ENCODE results near the gene FOXN3. TPM values are rescaled to one million over a fixed set of nuclear protein-coding genes. Genes with fewer than 3 reads are reported as not detected.

Gene FOXN3
- total RNA-seq, 1 donor from 2014 or later = 40.7 TPM

GRCh38 chr14:89384636-89385035, 32.4 kb downstream of the FOXN3 start:
- DNase-seq (ENCODE audit: extremely low read depth, low read depth, low spot score) = no peak

GRCh38 chr14:89384023-89384422, 33.0 kb downstream of the FOXN3 start:
- DNase-seq (ENCODE audit: extremely low read depth, low read depth, low spot score) = no peak

GRCh38 chr14:89382901-89383845, 33.9 kb downstream of the FOXN3 start:
- DNase-seq (ENCODE audit: extremely low read depth, low read depth, low spot score) = no peak

GRCh38 chr14:89382487-89382886, 34.5 kb downstream of the FOXN3 start:
- DNase-seq (ENCODE audit: extremely low read depth, low read depth, low spot score) = no peak

GRCh38 chr14:89379891-89380820, 36.9 kb downstream of the FOXN3 start:
- DNase-seq (ENCODE audit: extremely low read depth, low read depth, low spot score) = no peak

- no peak for DNase-seq (ENCODE audit: extremely low read depth, low read depth, low spot score)
Observed at GRCh38 chr14:89379006-89379405, 38.0 kb downstream of the FOXN3 start.

- no peak for DNase-seq (ENCODE audit: extremely low read depth, low read depth, low spot score)
Observed at GRCh38 chr14:89378119-89378518, 38.9 kb downstream of the FOXN3 start.

GRCh38 chr14:89377544-89377943, 39.5 kb downstream of the FOXN3 start:
- no peak for DNase-seq (ENCODE audit: extremely low read depth, low read depth, low spot score)

GRCh38 chr14:89374908-89375307, 42.1 kb downstream of the FOXN3 start:
- DNase-seq (ENCODE audit: extremely low read depth, low read depth, low spot score) = no peak

- DNase-seq (ENCODE audit: extremely low read depth, low read depth, low spot score) = no peak
Observed at GRCh38 chr14:89373185-89373584, 43.8 kb downstream of the FOXN3 start.

- no peak for DNase-seq (ENCODE audit: extremely low read depth, low read depth, low spot score)
Observed at GRCh38 chr14:89372512-89372883, 44.5 kb downstream of the FOXN3 start.

GRCh38 chr14:89371585-89372511, 45.2 kb downstream of the FOXN3 start:
- DNase-seq (ENCODE audit: extremely low read depth, low read depth, low spot score) = no peak

- DNase-seq (ENCODE audit: extremely low read depth, low read depth, low spot score) = no peak
Observed at GRCh38 chr14:89370781-89371180, 46.3 kb downstream of the FOXN3 start.

- no peak for DNase-seq (ENCODE audit: extremely low read depth, low read depth, low spot score)
Observed at GRCh38 chr14:89370381-89370780, 46.7 kb downstream of the FOXN3 start.

GRCh38 chr14:89369656-89370055, 47.4 kb downstream of the FOXN3 start:
- DNase-seq (ENCODE audit: extremely low read depth, low read depth, low spot score) = no peak

GRCh38 chr14:89368490-89369477, 48.2 kb downstream of the FOXN3 start:
- DNase-seq (ENCODE audit: extremely low read depth, low read depth, low spot score) = no peak

GRCh38 chr14:89367779-89368120, 49.3 kb downstream of the FOXN3 start:
- DNase-seq (ENCODE audit: extremely low read depth, low read depth, low spot score) = no peak

GRCh38 chr14:89366864-89367778, 49.9 kb downstream of the FOXN3 start:
- DNase-seq (ENCODE audit: extremely low read depth, low read depth, low spot score) = no peak
